ENCODE measurements around the gene STYXL1.

- TF ChIP-seq CTCF (IDR thresholded peaks at IDR 0.05) (no peak), HMGXB4 (CRISPR knock-in tag; IDR thresholded peaks at IDR 0.05) (no peak), USF1 (CRISPR knock-in tag; IDR thresholded peaks at IDR 0.05) (no peak), E2F4 (CRISPR knock-in tag; IDR thresholded peaks at IDR 0.05; ENCODE audit: borderline replicate concordance, low read depth) (no peak), SMAD3 (CRISPR knock-in tag; IDR thresholded peaks at IDR 0.05; ENCODE audit: borderline replicate concordance) (no peak), FOXP1 (CRISPR knock-in tag; IDR thresholded peaks at IDR 0.05; ENCODE audit: borderline replicate concordance) (no peak), NFE2L1 (CRISPR knock-in tag; IDR thresholded peaks at IDR 0.05) (no peak), ATF1 (CRISPR knock-in tag; IDR thresholded peaks at IDR 0.05) (no peak), ZNF512 (CRISPR knock-in tag; IDR thresholded peaks at IDR 0.05; ENCODE audit: borderline replicate concordance) (no peak), ZNF232 (CRISPR knock-in tag; IDR thresholded peaks at IDR 0.05) (no peak)
Measured at GRCh38 chr7:75960372-75960771, 87.4 kb downstream of the STYXL1 start.

Measured in WTC11 (cell line).